Lower lobe of right lung (tissue), 2 donors: ENCODE measurements around the gene KIF5A. TPM values are rescaled to one million over a fixed set of nuclear protein-coding genes. Genes with fewer than 3 reads are reported as not detected.

Source experiments
- ATAC-seq, 2 donors: fragments of 200-7000 bp; cut with Tn5 transposase; one replicate each; pipeline ENCODE4 v1.9.1; 2020 to 2022; ENCODE audit warnings: mild to moderate bottlenecking in 2 of 2, moderate library complexity in 2 of 2
- DNase-seq: peaks from one replicate; pipeline ENCODE4 v3.0.0-alpha.2; 2020
- H3K27ac ChIP-seq: fragments of 200-600 bp; one replicate; pipeline ENCODE4 v1.8.0; 2022
- H3K27me3 ChIP-seq: fragments of 200-600 bp; one replicate; pipeline ENCODE4 v1.8.0; 2022; ENCODE audit warnings: low read depth
- H3K36me3 ChIP-seq: fragments of 200-600 bp; one replicate; pipeline ENCODE4 v1.8.0; 2022; ENCODE audit warnings: mild to moderate bottlenecking
- H3K4me1 ChIP-seq: fragments of 200-600 bp; one replicate; pipeline ENCODE4 v1.8.0; 2022
- H3K4me3 ChIP-seq: fragments of 200-600 bp; one replicate; pipeline ENCODE4 v1.8.0; 2022; ENCODE audit warnings: mild to moderate bottlenecking
- H3K9me3 ChIP-seq: fragments of 200-600 bp; one replicate; pipeline ENCODE4 v1.8.0; 2022
- CTCF ChIP-seq: fragments of 200-600 bp; IDR thresholded peaks from one replicate; pipeline ENCODE4 v1.8.0; 2022; ENCODE audit warnings: antibody characterized with exemption, mild to moderate bottlenecking
- intact Hi-C: fragments of 100-400 bp; cut with DNase I; formaldehyde crosslinking; loops from one replicate; pipeline ENCODE4 v1.11.0; 2022
- total RNA-seq: library from RNA; stranded (reverse); fragmentation: NEBNext Ultra II Directional; extraction: Animal tissue kit (Norgen Biotek cat#: 25700); gene quantifications from one replicate; pipeline ENCODE4 v1.2.1, GENCODE V29; 2021
- donor health status: DM: no; HTN: yes; CAD: no; lungs with severe emphysema.

Gene KIF5A
- total RNA-seq, 1 donor from 2014 or later: 0.09 TPM

GRCh38 chr12:57623811-57624390, 74.1 kb downstream of the KIF5A start:
- TF ChIP-seq CTCF: no peak
- Histone ChIP-seq H3K9me3 (no peaks in the 10 kb centered on the region), H3K36me3 (no peaks in the 10 kb centered on the region), H3K27ac (no peak overlapping the region), H3K4me3 (no peak overlapping the region), H3K27me3 (peaks cover 100% of the 10 kb centered on the region), H3K4me1 (peaks cover 35% of the 10 kb centered on the region)
- DNase-seq (no peak), ATAC-seq (no peak)
- intact Hi-C loops: no loop called here

GRCh38 chr12:57624441-57625220, 74.8 kb downstream of the KIF5A start:
- Histone ChIP-seq H3K4me3 (no peak overlapping the region), H3K4me1 (peaks cover 33% of the 10 kb centered on the region), H3K27ac (no peak overlapping the region), H3K36me3 (no peaks in the 10 kb centered on the region), H3K9me3 (no peaks in the 10 kb centered on the region), H3K27me3 (peaks cover 100% of the 10 kb centered on the region)
- intact Hi-C loops: no loop called here
- DNase-seq (no peak), ATAC-seq (no peak)
- no peak for TF ChIP-seq CTCF

GRCh38 chr12:57625261-57626032, 75.6 kb downstream of the KIF5A start:
- no peaks in the 10 kb centered on the region for H3K9me3 ChIP-seq
- H3K4me1 ChIP-seq: peaks cover 29% of the 10 kb centered on the region
- H3K4me3 ChIP-seq: no peak overlapping the region
- TF ChIP-seq CTCF: no peak
- ATAC-seq: no peak
- DNase-seq: no peak
- H3K36me3 ChIP-seq: no peaks in the 10 kb centered on the region
- H3K27me3 ChIP-seq: peaks cover 98% of the 10 kb centered on the region
- intact Hi-C loops: no loop called here
- H3K27ac ChIP-seq: no peak overlapping the region

- Histone ChIP-seq H3K36me3 (no peaks in the 10 kb centered on the region), H3K27ac (no peak overlapping the region), H3K27me3 (peaks cover 98% of the 10 kb centered on the region), H3K4me1 (peaks cover 20% of the 10 kb centered on the region), H3K9me3 (no peaks in the 10 kb centered on the region), H3K4me3 (no peak overlapping the region)
- ATAC-seq: no peak
- intact Hi-C loops: no loop called here
- TF ChIP-seq CTCF: no peak
- DNase-seq: no peak
Measured at GRCh38 chr12:57626111-57626920, 76.5 kb downstream of the KIF5A start.

- no peaks in the 10 kb centered on the region for H3K9me3 ChIP-seq
- DNase-seq (no peak), ATAC-seq (no peak)
- H3K27me3 ChIP-seq: peaks cover 98% of the 10 kb centered on the region
- H3K36me3 ChIP-seq: no peaks in the 10 kb centered on the region
- TF ChIP-seq CTCF: no peak
- peaks cover 14% of the 10 kb centered on the region for H3K4me1 ChIP-seq
- H3K4me3 ChIP-seq: no peak overlapping the region
- intact Hi-C loops: no loop called here
- no peak overlapping the region for H3K27ac ChIP-seq
Measured at GRCh38 chr12:57626921-57627445, 77.1 kb downstream of the KIF5A start.
